Ovary (tissue), 3 donors: ENCODE data around the gene AFAP1L2.

ENCODE experiments used
- EP300 ChIP-seq: sonication (generic); formaldehyde crosslinking; IDR thresholded peaks from one replicate; pipeline ENCODE4 v1.6.1; 2017; ENCODE audit warnings: antibody characterized with exemption
- POLR2A ChIP-seq: fragments of 450-650 bp; IDR thresholded peaks from one replicate; pipeline ENCODE4 v1.6.1; 2017; ENCODE audit warnings: antibody characterized with exemption, mild to moderate bottlenecking, moderate library complexity
- TF ChIP-seq, protein P1 (sequence below), 3 donors: fragments of 450-650 bp in 2 of 3; fragments of 200-600 bp in 1 of 3; IDR thresholded peaks; one replicate each; pipeline versions ENCODE4 v1.5.1 to v1.8.0; 2016 to 2022; ENCODE audit warnings: antibody characterized with exemption in 3 of 3, mild to moderate bottlenecking in 1 of 3
- donor health status: DM: no; HTN: no; CAD: no.

DNA sequence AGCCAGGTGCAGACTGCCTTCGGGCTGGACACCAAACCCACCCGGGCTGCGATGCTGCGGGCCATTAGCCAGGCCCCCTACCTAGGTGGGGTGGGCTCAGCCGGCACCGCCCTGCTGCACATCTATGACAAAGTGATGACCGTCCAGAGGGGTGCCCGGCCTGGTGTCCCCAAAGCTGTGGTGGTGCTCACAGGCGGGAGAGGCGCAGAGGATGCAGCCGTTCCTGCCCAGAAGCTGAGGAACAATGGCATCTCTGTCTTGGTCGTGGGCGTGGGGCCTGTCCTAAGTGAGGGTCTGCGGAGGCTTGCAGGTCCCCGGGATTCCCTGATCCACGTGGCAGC lies 115.2 kb downstream of the AFAP1L2 start:
- TF ChIP-seq POLR2A = no peak
- TF ChIP-seq, protein P1, sequence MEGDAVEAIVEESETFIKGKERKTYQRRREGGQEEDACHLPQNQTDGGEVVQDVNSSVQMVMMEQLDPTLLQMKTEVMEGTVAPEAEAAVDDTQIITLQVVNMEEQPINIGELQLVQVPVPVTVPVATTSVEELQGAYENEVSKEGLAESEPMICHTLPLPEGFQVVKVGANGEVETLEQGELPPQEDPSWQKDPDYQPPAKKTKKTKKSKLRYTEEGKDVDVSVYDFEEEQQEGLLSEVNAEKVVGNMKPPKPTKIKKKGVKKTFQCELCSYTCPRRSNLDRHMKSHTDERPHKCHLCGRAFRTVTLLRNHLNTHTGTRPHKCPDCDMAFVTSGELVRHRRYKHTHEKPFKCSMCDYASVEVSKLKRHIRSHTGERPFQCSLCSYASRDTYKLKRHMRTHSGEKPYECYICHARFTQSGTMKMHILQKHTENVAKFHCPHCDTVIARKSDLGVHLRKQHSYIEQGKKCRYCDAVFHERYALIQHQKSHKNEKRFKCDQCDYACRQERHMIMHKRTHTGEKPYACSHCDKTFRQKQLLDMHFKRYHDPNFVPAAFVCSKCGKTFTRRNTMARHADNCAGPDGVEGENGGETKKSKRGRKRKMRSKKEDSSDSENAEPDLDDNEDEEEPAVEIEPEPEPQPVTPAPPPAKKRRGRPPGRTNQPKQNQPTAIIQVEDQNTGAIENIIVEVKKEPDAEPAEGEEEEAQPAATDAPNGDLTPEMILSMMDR (IDR thresholded peaks at IDR 0.05) = no peak
- no peak for TF ChIP-seq EP300
